Renal pelvis (tissue), 4 donors: ENCODE measurements around the gene UBE2I. TPM values are rescaled to one million over a fixed set of nuclear protein-coding genes. Genes with fewer than 3 reads are reported as not detected.
A peak's percentile ranks its signal among the peaks of the same experiment; 100 is the strongest.
"Not testable (repeated sequence)": the region's sequence is repeated elsewhere in the genome, so short reads cannot be mapped to it uniquely, and the experiment has no call there.

Experiments used
- DNase-seq: peaks from one replicate; pipeline ENCODE4 v3.0.0-alpha.2; 2013
- polyA plus RNA-seq, 3 donors: library from polyadenylated mRNA; unstranded; fragments of 120-200 nt; gene quantifications; one replicate each; pipeline ENCODE4 v1.2.1, GENCODE V29; 2013; ENCODE audit not compliant: insufficient read length in 3 of 3

The UBE2I gene
- polyA plus RNA-seq, 3 donors = 147 to 171 (median 165) TPM

GRCh38 chr16:1325261-1325660 is 15.8 kb downstream of the UBE2I start:
- DNase-seq = no peak

- no peak for DNase-seq
Observed at GRCh38 chr16:1325673-1326371, 16.4 kb downstream of the UBE2I start.

GRCh38 chr16:1326391-1326790 is 17.0 kb downstream of the UBE2I start:
- no peak for DNase-seq

DNA sequence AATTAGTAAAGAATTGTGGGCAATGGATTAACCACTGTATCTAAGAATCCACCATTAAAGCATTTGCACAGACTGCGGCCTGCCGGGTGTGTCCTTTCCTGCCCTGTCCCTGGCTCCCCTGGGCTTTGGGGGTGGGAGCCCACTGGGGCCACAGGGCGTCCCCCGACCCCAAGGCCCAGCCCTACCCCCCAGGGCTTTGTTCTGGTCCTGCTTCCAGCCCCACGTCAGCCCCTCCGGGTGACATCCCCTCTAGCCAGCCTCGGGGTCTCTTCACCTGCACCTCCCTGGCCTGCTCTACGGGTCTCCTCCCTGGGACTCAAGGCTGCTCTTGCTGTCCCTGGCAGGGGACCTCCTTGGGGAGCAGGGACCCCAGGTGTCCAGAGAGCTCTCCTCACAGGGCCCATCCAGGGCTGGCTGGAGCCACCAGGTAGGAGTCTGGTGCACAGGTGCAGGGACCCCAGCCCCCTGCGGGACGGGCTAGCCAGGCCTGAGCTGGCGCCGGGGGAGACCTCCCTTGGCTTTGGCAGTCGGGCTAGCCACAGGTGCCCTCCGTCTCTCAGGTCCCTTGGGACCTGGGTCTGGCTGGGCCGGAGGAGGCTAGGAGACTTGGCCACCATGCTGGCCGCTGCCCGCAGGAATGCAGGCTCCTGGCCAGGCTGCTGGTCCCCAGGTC is 17.6 kb downstream of the UBE2I start:
- no peak for DNase-seq

DNA sequence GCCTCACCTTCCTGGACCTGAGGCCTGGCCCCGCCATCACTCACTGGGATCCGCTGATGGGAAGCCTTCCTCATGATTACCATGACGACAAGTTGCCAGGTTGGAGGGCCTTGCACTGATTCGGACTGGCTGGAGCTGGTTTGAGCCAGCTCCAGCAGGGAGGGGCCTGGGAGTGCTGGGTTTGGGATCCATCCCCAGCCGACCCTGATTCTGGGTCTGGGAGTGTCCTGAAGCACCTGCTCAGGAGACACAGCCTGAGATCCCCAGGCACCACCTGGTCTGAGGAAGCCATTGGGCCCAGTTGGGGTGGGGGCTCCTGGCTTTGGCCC is 18.1 kb downstream of the UBE2I start:
- DNase-seq = no peak

DNA sequence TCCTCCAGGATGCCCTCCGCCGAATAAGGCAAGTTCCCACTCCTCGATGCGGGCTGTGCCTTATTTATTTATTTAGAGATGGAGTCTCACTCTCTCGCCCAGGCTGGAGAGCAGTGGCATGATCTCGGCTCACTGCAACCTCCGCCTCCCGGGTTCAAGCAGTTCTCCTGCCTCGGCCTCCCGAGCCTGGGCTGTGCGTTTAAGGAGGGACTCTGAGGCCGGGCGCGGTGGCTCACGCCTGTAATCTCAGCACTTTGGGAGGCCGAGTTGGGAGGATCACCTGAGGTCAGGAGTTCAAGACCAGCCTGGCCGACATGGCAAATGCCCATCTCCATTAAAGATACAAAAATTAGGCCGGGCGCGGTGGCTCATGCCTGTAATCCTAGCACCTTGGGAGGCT is 18.7 kb downstream of the UBE2I start:
- DNase-seq = not testable (repeated sequence)

DNA sequence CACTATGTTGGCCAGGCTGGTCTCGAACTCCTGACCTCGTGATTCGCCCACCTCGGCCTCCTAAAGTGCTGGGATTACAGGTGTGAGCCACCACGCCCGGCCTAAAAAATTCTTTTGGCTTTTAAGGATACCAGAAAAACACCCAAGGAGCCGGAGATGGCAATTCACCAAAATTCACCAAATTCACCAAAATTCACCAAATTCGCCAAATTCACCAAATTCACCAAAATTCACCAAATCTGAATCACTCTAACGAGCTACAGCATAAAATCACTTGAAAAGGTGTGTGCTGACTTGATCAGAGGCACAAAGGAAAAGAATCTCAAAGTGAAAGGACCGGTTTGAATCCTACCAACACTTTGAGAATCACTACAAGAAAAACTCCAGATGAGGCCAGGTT is 19.5 kb downstream of the UBE2I start:
- not testable (repeated sequence) for DNase-seq

DNA sequence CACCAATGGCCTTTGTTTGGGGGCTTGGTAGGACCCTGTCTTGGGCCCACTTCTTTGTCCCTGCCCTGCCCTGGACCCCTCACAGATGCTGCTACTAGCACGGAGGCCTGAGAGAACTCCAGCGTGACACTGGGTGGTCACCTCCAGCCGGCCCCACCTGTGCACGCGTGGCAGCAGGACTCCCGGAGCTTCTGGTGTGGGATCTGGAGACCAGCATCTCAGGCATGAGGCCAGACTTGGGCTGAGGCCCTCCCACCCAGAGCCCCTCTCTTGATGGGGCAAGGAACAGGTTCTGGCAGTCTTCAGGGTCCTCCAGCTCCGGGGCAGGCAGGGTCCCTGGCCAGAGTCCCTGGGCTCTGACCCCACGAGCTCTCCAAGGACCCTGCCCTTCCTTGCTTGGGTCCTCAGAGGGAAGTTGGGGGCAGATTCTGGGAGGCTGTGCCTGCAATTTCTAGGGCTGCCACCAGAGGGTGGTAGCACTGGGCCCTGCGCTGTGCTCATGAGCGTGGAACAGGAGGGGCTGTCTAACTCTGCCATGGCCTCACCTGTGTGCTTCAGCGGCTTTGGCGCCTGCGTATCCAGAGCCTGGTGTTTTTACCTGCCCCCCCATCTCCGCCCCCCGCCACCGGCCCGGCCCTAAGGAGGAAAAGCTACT is 21.0 kb downstream of the UBE2I start:
- DNase-seq = no peak

GRCh38 chr16:1330931-1331711 is 21.7 kb downstream of the UBE2I start:
- no peak for DNase-seq

- peak; percentile 91 for DNase-seq
Observed at GRCh38 chr16:1331712-1332617, 22.5 kb downstream of the UBE2I start.

GRCh38 chr16:1332618-1333148 is 23.2 kb downstream of the UBE2I start:
- DNase-seq = no peak

DNA sequence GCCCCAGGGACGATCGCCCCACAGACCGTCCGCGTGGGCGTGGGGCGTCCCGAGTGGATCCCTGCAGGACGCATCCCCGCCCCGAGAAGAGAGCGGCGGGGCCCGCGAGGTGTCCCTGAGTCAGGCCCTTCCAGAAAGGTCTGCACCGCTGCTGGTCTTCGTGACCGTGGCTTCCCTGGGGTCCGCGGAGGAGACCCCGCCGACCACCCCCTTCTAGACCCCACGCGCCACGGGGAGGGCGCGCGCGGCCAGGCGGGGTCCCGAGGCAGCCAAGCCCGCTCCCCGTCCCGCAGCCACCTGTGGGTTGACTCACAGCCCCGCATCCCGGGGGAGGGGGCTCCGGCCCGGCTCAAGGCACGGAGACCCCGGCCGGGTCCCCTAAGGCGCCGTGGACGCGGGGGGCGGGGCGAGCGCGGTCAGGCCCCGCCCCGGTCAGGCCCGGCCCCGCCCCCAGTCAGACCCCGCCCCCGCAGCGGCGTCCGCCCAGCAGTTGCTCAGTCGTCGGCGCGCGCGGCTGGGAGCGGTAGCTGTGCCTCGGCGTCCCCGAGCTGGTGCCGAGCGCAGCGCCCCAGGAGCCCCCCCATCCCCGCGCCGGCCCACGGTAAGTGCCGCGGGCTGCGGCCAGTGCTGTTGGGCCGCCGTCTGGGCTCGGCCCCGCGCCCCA is 23.8 kb downstream of the UBE2I start, which contains the start of gene BAIAP3:
Gene BAIAP3 (plus strand): TSS at position 497 of the 664 bp plus-strand sequence. CDS start 4,905 bp downstream, outside the sequence.
- no peak for DNase-seq

DNA sequence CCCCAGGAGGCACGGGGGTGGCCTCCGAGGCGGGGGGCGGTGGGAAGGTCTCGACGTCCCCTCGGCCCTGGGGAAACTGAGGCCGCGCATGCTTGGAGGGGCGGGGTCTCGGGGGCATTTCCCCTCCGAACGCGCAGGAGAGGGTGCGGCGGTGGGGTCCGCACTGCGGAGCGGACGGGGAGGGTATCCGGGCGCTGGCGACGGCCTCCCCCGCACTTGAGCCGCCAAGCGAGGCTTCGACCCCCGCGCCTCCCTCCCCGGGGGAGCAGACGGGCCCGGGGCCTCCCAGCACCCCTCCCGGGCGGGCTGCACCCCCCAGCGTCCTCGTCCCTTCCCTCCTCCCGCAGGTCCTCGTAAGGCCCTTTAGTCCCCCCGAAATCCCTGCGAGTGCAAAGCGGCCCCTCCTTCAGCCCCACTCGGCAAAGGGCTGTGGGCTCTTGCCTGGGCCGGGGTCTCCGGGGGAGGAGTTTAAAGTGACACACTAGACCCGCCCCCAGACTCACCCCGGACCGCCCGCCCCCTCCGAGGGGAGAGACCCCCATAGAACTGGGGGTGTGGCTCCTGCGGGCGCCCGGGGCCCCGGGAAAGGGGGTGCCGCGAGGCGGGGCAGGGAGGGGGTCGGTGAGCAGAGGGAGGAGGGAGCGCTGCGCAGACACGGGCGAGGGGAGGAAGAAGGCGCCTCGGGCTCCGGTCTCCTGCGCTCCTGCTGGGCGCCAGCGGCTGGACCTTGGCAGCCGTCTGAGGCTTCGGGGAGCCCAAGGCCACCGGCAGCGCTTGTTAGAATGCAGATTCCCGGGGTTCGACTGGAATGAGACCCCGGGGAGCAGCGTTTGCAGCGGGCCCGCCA is 24.6 kb downstream of the UBE2I start:
- no peak for DNase-seq

DNA sequence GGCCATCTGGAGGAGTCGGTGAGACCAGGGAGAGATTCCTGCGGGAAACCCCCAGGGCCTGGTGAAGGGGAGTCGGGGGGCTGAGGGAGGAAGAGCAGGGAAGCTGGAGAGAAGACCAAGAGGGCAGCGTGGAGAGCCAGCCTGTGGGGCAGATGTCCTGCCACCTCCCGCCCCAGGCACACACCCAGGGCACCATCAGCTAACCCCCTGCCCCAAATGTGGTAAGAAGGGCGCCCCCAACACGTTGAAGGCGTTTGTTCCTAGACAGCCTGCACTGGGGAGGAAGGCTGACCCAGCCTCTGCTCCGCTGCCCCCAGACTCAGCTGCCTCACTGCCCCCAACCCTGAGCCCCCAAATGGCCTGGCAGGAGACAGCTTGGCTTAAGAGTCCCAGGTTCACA is 25.3 kb downstream of the UBE2I start:
- DNase-seq = no peak

DNA sequence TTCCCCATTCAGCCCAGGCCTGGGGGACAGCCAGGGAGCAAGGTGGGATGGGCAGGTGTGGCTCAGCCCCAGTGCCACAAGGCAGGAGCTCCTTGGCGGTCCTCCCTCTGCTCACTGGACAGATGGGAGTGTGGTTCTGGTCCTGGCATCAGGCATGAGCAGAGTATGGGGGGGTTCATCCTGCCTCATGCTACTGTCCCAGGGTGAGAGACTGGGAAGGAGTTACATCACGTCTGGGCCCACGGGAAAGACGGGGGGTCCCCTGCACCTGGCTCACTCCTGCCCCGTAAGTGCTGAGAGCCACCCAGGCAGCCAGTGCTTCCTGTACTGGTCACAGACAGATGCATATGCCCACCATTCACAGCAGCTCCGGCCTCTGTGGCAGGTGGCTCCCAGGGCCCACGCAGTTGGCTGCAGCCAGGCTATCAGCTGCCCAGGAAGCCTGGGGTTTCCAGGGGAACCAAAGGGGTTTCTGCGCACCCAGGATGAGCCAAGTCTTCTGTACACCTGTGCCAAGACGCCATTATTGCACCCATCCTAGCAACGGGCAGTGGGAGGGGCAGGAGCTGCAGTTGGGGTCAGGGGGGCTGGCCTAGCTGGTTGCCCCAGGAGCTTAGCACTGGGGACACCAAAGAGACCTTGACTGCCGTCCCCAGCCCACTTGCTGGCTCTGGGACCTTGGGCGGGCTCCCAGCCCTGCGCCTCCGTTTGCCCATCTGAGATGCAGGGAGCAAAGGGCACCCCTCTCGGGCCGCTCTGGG is 26.0 kb downstream of the UBE2I start:
- no peak for DNase-seq

DNA sequence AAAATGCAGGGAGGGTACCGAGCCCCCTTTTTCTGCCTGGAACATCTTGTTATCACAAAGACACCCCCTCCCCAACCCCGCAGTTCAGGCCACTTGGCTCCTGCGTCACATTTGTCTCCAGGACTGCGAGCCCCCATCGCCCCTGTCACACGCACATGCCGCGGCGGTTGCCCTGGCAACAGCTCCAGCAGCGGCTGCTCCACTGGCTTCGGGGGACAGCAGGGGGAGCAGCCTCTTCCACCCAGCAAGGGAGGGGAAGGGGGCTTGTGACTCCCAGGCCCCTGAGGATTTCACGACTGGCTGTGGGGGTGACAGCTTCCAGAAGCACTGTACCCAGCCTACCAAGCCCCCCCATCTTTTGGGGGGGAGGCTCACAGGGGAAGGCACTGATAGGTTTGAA is 26.6 kb downstream of the UBE2I start:
- DNase-seq = no peak

- DNase-seq = no peak
Observed at GRCh38 chr16:1336619-1337018, 27.2 kb downstream of the UBE2I start.

GRCh38 chr16:1337486-1337885 is 28.1 kb downstream of the UBE2I start:
- DNase-seq = no peak
